Testis (tissue), 3 donors: Measurements from ENCODE around the gene GIGYF1. TPM values are rescaled to one million over a fixed set of nuclear protein-coding genes. Genes with fewer than 3 reads are reported as not detected.

Experiments
- DNase-seq: peaks from one replicate; pipeline ENCODE4 v3.0.0-alpha.2; 2019
- H3K27ac ChIP-seq, 2 donors: fragments of 200-600 bp; sonication (generic); one replicate each; pipeline ENCODE4 v1.5.1; 2019
- H3K27me3 ChIP-seq: fragments of 200-600 bp; sonication (generic); one replicate; pipeline ENCODE4 v1.5.1; 2019
- H3K36me3 ChIP-seq: fragments of 200-600 bp; sonication (generic); one replicate; pipeline ENCODE4 v1.5.1; 2017; ENCODE audit warnings: low read depth; ENCODE audit errors: missing control alignments
- H3K4me1 ChIP-seq: fragments of 200-600 bp; sonication (generic); one replicate; pipeline ENCODE4 v1.5.1; 2019
- H3K4me3 ChIP-seq, 2 donors: fragments of 200-600 bp; sonication (generic); one replicate each; pipeline ENCODE4 v1.5.1; 2017 to 2019
- H3K9me3 ChIP-seq: fragments of 200-600 bp; sonication (generic); one replicate; pipeline ENCODE4 v1.5.1; 2017
- POLR2A ChIP-seq: fragments of 450-650 bp; IDR thresholded peaks from one replicate; pipeline ENCODE4 v1.6.1; 2017; ENCODE audit warnings: antibody characterized with exemption, mild to moderate bottlenecking, moderate library complexity
- WGBS, 2 donors: methylation state at CpG; one replicate each; pipeline ENCODE4 v1.1.5; 2018; 5-methylcytosine and 5-hydroxymethylcytosine counted together
- intact Hi-C: fragments of 100-400 bp; cut with DNase I; formaldehyde crosslinking; loops from one replicate; pipeline ENCODE4 v1.15.1; 2023; ENCODE audit warnings: low total_unique reads
- polyA plus RNA-seq: library from polyadenylated mRNA; stranded (reverse); fragments of 350-450 nt; fragmentation: Illumina TruSeq; extraction: RNeasy Lipid Tissue Mini Kit (QIAGEN cat#74804); gene quantifications from one replicate; pipeline ENCODE4 v1.2.3, GENCODE V29; 2014; ENCODE audit warnings: low read depth, low replicate concordance; ENCODE audit not compliant: insufficient read depth
- total RNA-seq, 2 donors: library from RNA; depleted of rRNA; stranded (reverse); fragments of >200 nt; gene quantifications; one replicate each; pipeline ENCODE4 v1.2.3, GENCODE V29; 2016
- TF ChIP-seq, protein P1 (sequence below), 3 experiments: fragments of 450-650 bp in 2 of 3; fragments of 200-600 bp in 1 of 3; sonication (generic) in 1 of 3; IDR thresholded peaks; one replicate each; pipeline ENCODE4 v1.5.1; 2016 to 2019; ENCODE audit warnings: antibody characterized with exemption in 3 of 3, mild to moderate bottlenecking in 2 of 3, moderate library complexity in 1 of 3

Gene GIGYF1
- total and polyA plus RNA-seq, 3 donors from 2014 or later = 40.5 to 106 (median 105) TPM

GRCh38 chr7:100641860-100642533 is 52.1 kb downstream of the GIGYF1 start:
- Histone ChIP-seq H3K4me3 (no peak overlapping the region), H3K9me3 (no peaks in the 10 kb centered on the region), H3K27ac (no peak overlapping the region), H3K27me3 (no peaks in the 10 kb centered on the region), H3K4me1 (peaks cover 5% of the 10 kb centered on the region), H3K36me3 (no peaks in the 10 kb centered on the region)
- TF ChIP-seq, protein P1, sequence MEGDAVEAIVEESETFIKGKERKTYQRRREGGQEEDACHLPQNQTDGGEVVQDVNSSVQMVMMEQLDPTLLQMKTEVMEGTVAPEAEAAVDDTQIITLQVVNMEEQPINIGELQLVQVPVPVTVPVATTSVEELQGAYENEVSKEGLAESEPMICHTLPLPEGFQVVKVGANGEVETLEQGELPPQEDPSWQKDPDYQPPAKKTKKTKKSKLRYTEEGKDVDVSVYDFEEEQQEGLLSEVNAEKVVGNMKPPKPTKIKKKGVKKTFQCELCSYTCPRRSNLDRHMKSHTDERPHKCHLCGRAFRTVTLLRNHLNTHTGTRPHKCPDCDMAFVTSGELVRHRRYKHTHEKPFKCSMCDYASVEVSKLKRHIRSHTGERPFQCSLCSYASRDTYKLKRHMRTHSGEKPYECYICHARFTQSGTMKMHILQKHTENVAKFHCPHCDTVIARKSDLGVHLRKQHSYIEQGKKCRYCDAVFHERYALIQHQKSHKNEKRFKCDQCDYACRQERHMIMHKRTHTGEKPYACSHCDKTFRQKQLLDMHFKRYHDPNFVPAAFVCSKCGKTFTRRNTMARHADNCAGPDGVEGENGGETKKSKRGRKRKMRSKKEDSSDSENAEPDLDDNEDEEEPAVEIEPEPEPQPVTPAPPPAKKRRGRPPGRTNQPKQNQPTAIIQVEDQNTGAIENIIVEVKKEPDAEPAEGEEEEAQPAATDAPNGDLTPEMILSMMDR (IDR thresholded peaks at IDR 0.05) = no peak
- no peak for TF ChIP-seq POLR2A
- intact Hi-C loops = no loop called here
- no peak for DNase-seq
- WGBS, 2 donors = 63 to 80% methylated on average over 6 to 10 of the region's 10 CpGs

- DNase-seq = no peak
- intact Hi-C loops = no loop called here
- WGBS, 2 donors = 42 to 61% methylated on average over 7 to 10 of the region's 10 CpGs
- no peaks in the 10 kb centered on the region for H3K9me3 ChIP-seq
- no peaks in the 10 kb centered on the region for H3K27me3 ChIP-seq
- H3K4me1 ChIP-seq = peaks cover 5% of the 10 kb centered on the region
- no peak within 1 kb of the TSS for H3K27ac ChIP-seq
- H3K4me3 ChIP-seq = no peak within 1 kb of the TSS
- H3K36me3 ChIP-seq = no peaks in the 10 kb centered on the region
- no peak for TF ChIP-seq POLR2A
- TF ChIP-seq, protein P1 (IDR thresholded peaks at IDR 0.05) = no peak
These were observed 52.6 kb downstream of the GIGYF1 start, which contains the start of gene TFR2 for GRCh38 chr7:100641463-100641859. Gene TFR2, minus strand, starts transcription at chr7:100641552. Its CDS starts 43 bp downstream, at chr7:100641509.

DNA sequence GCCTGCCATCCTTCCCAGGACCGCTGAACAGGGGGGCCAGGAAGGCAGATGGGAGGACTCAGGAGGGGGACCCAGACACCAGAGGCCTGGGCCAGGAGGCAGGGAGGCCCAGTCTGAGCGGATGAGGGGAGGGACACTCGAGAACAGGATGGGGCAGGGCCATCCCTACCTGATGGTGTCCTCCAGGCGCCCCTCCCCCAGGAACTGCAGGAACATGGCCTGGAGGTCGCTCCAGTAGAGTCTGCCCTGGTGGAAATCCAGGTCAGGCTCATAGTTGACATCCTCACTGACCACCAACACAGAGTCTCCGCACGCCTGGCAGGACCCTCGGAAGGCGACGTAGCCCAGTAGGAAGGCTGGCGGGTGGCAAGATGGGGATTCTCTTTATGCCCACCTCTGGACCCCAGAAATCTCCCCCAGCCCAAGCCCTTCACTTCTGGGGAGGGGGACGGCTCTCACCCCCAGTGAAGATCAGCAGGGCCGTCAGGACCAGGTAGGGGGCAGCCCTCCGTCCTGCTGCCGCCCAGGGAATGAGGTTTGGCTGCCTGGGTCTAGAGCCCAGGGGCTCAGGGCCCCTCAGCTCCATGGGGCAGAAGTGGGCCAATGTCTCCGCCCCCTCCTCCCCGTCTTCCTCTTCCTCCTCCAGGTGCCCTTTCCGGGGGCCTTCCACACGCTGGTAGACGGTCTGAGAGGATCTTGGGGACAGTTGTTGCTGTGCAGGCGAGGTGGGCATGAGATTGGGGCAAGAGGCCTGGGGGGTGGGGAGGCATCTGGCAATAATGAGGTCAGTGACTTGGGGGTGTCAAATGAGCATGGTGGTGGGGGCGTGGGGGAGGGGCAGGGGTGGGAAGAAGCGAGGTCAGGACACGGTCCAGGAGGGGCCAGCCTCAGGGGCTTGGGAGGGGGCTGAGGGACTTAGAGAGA is 53.3 kb downstream of the GIGYF1 start:
- no peaks in the 10 kb centered on the region for H3K27me3 ChIP-seq
- 72 to 77% methylated on average over 16 to 24 of the region's 24 CpGs for WGBS, 2 donors
- H3K4me3 ChIP-seq = no peak overlapping the region
- intact Hi-C loops = no loop called here
- peaks cover 5% of the 10 kb centered on the region for H3K4me1 ChIP-seq
- no peaks in the 10 kb centered on the region for H3K36me3 ChIP-seq
- H3K27ac ChIP-seq = no peak overlapping the region
- no peak for TF ChIP-seq POLR2A
- TF ChIP-seq, protein P1 (IDR thresholded peaks at IDR 0.05) = no peak
- no peak for DNase-seq
- no peaks in the 10 kb centered on the region for H3K9me3 ChIP-seq

GRCh38 chr7:100639995-100640516 is 54.0 kb downstream of the GIGYF1 start:
- H3K4me3 ChIP-seq = no peak overlapping the region
- DNase-seq = no peak
- WGBS, 2 donors = 78% methylated on average over 16 to 17 of the region's 17 CpGs
- peaks cover 5% of the 10 kb centered on the region for H3K4me1 ChIP-seq
- no peaks in the 10 kb centered on the region for H3K27me3 ChIP-seq
- no peak overlapping the region for H3K27ac ChIP-seq
- H3K36me3 ChIP-seq = no peaks in the 10 kb centered on the region
- no peak for TF ChIP-seq POLR2A
- TF ChIP-seq, protein P1 (IDR thresholded peaks at IDR 0.05) = no peak
- no peaks in the 10 kb centered on the region for H3K9me3 ChIP-seq
- intact Hi-C loops = no loop called here
